ENCODE data around the gene MAST4.

DNA sequence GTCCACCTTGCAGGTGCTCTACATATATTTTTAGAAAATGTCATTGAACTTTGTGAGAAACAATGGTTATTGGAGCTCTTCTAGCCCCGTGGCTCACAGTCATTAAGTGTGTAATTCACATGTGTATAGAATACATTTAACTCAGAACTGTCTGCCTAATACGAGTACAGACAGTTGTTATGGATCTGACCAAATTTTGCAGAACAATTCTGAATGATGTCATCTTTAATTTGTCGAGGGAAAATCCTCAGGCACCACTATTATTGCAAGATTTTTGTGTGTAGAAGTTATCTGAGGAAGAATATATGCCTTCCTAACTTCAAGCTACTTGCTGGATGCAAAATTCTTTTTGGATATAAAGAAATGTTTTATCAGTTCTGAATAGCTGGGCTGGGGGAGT lies 383.5 kb downstream of the MAST4 start:
- TF ChIP-seq, protein P1, sequence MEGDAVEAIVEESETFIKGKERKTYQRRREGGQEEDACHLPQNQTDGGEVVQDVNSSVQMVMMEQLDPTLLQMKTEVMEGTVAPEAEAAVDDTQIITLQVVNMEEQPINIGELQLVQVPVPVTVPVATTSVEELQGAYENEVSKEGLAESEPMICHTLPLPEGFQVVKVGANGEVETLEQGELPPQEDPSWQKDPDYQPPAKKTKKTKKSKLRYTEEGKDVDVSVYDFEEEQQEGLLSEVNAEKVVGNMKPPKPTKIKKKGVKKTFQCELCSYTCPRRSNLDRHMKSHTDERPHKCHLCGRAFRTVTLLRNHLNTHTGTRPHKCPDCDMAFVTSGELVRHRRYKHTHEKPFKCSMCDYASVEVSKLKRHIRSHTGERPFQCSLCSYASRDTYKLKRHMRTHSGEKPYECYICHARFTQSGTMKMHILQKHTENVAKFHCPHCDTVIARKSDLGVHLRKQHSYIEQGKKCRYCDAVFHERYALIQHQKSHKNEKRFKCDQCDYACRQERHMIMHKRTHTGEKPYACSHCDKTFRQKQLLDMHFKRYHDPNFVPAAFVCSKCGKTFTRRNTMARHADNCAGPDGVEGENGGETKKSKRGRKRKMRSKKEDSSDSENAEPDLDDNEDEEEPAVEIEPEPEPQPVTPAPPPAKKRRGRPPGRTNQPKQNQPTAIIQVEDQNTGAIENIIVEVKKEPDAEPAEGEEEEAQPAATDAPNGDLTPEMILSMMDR (IDR thresholded peaks at IDR 0.05) = no peak
- TF ChIP-seq POLR2AphosphoS5 (IDR thresholded peaks at IDR 0.05) = no peak
